ENCODE measurements around the gene CASZ1.

Gene CASZ1

DNA sequence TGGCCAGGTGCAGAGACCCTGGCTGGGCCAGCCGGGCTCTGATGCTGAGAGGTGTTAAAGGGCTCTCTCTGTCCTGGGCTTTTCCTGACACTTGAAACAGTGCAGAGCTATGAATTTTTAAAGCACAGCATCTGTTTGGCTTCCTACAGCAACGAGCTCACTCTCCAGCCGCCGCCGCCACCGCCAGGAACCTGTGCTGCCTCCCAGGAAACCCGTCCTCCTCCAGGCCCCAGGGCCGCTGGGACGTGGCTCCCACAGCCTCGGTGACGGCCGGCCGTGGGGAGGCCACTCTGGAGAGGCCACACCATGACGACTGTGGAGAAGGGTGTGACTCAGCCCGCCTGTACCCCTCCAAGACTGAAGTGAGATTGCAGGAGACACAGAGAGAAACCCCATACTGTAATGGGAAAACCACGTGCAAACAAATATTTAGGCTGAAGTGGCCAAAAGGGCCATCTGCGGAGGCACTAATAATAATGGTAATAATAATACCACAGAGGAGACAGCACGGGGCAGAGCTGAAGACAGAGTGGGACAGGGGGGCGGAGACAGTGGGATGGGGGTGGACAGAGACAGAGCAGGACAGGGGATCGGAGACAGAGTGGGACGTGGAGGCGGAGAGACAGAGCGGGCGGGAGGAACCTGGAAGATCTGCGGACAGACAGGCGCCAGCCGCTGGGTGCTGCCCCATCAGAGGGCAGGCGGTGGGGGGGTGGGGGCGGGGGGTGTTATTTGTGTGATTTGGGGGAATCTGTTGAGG lies 139.2 kb downstream of the CASZ1 start:
- DNase-seq (ENCODE audit: low read depth in 2 of 2, low spot score in 1 of 2) = no peak

DNA sequence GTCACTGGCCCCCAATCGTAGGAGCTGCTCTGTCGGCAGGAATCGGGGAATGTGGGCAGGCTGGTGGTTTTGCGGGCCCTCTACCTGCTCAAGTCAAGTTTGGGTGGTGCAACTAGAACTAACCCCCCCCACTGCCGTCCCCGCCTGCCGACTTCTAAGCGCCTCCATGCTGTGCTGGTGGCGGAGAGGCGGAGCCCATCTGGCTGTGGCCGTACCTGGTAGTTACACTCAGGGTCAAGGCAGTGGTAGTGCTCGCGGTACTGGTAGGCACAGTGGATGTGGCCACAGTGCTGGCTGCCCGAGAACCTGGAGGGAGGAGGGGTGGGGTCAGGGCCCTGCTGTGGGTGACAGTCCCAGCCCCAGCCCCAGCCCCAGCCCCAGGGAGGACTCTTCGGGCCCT lies 140.0 kb downstream of the CASZ1 start:
- no peak for DNase-seq (ENCODE audit: low read depth in 2 of 2, low spot score in 1 of 2)

DNA sequence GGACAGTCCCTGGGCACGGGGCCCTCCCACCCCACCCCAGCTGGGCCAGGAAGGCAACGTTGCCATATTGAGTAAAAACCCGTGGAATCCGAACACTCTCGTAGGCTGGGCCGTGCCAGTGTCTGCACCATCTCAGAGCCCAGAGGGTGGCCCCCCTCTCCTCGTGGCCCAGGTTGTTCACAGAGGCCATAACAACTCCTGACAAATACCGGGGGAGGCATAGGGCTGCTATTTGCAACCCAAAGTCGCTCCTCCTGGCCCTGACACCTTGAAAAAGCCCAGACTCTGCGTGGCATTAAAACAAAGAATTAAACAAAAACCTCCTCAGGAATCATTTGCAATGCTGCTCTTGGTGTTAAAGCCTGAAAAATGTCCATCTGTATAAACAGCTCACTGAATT lies 141.4 kb downstream of the CASZ1 start:
- no peak for DNase-seq (ENCODE audit: low read depth in 2 of 2, low spot score in 1 of 2)

DNA sequence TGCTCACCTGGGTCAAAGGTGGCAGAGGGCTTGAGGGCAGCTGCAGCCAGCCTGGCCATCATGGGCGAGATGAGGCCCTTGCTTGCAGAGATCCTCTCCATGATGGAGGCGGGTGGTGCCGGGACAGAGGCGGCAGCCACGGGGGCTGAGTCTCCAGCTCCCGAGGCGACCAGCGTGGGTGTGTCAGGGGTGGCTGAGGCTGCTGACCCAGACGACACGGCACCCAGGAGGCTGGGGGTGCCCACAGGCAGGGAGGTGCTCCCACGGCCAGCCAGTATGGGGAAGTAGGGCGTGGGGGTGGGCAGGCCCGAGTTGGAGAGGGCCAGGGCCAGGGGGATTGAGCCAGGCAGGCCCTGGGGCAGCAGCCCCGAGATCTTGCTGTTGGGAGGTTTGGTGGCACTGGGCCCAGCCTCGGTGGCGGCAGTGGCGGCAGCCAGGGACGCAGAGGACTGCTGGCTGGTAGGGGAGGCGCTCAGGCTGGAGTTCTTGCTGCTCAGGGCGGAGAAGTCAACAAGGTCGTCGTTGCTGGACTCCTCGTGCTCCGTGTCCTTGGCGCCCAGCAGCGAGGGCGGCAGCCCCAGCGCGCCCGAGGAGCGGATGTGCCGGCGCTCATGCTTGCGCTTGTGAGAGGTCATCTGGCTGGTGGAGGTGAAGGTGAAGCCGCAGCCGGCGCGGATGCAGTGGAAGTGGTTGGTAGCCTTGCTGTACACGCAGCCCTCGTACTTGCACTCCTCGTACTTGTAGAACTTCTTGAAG lies 142.9 kb downstream of the CASZ1 start:
- DNase-seq (ENCODE audit: low read depth in 2 of 2, low spot score in 1 of 2) = no peak

DNA sequence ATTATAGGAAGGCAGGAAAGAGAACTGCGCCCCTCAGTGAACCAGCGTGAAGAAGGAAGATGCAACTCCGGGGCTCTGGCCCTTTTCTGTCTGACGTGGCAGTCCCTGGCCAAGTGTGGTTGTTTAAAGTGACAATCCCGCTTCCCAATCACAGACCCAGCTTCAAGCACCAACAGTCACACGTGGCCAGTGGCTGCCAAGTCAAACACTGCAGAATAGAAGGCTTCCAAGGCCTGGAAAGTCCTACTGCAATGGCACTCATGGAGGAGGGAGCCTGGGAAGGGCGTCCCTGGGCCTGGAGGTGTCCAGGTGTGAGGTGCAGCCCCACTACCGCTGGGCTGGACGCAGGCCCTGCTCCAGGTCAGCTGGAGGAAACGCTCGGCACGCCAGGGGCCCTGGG lies 143.8 kb downstream of the CASZ1 start:
- DNase-seq (ENCODE audit: low read depth in 2 of 2, low spot score in 1 of 2) = no peak

DNA sequence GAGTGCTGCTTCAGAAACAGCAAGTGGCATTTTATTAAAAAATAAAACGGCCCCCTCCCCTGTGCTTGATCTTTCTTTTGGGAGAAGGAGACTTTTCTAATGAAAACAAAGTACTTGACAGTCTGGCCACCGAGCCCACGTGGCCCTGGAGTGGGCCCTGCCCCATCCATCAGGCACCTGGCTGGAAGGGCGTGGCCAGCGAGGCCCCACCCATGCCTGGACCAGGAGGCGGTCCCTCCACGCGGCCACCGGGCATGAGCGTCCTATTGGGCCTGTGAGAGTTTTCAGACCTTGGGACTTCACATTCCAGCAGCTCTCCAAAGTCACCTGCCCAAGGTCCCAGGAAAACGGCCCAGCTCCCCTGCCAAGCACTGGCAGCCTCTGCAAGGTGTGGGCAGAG lies 144.7 kb downstream of the CASZ1 start:
- no peak for DNase-seq (ENCODE audit: low read depth in 2 of 2, low spot score in 1 of 2)

DNA sequence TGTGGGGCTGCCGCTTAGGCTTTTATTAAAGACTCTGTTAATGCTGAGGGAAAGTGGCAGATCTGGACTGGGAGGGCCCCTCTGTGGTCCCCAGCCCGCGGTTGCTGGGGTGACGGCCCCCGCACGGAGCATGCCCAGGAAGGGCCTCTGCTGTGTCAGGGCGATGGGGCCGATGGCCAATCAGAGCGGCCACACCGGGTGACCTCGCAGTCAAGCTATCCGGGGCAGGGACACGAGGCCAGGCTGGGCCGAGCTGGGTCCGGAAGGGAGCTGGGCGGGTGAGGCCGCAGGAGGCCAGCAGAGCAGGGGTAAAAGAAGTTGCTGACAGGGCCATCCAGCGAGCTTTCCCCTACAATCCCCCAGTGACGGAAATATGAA lies 145.1 kb downstream of the CASZ1 start:
- DNase-seq (ENCODE audit: low read depth in 2 of 2, low spot score in 1 of 2) = no peak

DNA sequence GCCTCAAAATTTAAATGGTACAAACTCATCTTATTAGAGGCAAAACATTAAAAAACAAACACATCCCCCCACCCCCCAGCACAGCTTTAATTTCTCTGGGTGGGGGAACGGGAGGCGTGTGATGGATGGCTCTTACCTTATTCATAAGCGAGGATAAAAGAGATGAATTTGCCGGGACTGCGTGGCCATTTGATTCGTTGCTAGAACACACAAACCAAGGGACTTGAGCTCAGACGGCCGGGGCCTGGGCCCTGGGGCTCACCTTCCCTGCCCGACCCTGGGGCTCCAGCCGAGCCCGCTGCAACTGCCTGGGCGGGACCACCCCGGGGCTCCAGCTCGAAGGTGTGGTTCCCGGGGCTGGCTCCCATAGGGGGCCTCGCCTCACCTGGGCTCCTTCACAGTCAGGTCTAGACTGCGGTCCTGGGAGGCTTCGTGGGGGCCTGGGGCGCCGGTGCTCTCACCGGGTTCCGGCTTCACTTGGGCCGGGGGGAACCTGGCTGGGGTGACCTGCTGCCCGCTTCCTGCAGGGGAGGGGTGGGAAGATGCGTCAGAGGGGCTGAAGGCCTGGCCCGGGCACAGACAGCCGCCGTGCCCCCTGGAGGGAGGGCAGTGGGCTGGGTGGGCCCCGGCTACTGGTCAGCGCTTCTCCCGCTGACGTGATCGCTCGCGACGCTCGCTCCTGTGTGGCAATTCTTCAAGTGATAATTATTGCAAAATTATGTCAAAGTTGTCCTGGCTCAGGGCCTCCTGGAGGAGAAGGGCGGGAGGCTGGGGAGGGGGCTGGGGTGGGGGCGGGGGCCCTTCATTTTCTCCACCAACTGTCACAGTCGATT lies 145.7 kb downstream of the CASZ1 start:
- DNase-seq (ENCODE audit: low read depth in 2 of 2, low spot score in 1 of 2) = no peak

DNA sequence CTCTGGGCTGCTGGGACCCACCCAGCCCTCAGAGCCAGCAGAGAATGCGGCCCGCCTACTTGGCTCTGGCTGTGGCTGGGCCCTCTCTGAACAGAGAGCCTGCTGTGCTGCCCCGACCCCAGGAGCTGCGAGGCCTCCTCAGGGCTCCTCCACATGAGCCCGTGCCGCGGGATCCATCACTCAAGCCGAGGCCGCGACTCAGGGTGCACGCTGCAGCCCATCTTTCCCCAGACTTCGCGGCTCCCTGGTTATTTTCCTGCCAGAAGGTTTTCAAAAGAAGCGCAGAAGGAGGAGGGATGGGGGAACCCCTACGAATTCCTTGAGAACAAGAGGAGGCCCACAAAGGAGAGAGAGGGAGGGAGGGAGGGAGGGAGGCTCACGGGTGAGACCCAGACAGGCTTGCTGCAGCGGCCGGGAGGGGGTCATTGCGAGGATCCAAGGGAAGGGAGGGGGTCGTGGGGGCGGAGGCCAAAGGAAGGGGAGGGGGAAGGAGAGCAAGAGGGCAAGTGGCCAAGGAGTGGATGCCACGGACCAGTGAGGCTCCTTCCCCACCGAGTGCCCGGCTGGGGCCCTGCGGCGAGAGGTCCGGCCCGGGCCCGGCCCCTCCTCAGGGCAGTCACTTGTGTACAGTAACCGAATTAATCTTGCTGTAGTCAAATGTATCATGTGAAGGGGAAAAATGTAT lies 146.8 kb downstream of the CASZ1 start:
- DNase-seq (ENCODE audit: low read depth in 2 of 2, low spot score in 1 of 2) = no peak

DNA sequence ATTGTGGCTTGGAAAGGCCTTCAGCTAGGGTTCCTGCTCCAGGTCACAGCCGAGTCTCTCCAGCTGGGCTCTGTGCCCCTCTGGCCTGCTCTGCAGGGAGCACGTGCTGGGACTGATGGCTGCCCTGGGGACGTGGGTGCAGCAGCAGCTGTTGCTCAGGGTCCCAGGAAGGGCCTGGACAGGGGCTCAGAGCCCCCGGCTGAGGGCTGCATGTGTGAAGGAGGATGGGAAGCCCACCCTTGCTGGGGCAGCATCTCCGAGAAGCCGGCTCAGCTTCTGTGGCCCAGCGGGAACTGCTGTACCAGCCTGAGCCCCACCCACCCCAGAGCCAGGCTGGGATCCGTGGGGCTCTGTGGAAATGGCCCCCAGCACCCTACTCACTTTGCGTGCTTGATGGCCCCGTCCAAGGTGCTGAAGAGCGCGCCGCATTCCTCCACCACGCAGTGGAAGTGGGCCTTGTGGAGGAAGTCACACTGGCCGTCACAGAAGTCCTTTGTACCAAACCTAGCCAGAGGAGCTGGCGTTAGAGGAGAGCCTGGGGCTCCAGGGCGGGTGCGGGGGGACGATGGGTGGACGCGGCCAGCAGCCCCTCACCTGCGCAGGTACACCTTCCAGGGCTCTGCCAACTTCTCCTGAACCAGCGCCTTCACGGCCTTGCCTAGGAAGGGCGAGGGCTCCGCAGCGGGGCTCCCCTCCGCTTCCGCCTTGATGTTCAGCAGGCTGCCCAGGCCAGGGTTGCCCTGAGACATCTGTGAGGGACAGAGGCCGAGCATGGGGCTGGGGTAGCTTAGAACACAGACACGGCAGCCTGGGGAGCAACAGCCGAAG lies 147.5 kb downstream of the CASZ1 start:
- DNase-seq (ENCODE audit: low read depth in 2 of 2, low spot score in 1 of 2) = no peak

DNA sequence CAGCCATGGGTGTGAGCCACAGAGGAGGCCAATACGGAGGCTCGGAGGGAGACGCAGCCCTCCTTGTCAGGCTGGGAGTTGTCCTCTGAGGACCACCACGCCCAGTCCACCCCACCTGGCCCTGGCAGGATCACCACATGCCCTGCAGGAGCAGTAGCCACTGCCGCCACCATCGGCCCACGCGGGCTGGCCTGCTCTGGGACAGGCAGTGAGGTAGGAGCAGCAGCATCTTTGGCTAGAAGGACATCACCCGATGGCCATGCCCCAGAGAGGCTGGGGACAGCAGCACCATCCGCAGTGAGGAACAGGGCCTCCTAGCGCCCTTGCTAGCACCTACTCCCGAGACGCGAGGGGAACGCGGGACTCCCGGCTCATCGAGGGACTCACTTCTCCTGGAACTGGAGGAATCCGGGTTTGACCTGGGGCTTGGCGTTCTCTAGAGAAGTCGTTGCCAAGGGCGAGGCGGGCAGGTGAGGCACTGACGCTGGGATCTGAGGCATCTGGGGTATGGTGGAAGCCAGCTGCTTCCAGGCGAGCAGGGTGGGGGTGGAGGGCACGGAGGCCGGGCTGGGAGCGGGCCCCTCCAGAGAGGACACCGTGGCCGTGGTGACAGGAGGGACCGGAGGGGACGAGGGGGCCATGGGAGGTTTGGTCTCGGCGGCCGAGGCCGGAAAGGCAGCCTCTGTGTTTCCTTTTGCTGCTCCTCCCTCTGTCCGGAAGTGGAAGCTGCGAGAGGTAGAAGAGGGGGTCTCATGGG lies 148.9 kb downstream of the CASZ1 start:
- DNase-seq (ENCODE audit: low read depth in 2 of 2, low spot score in 1 of 2) = no peak

DNA sequence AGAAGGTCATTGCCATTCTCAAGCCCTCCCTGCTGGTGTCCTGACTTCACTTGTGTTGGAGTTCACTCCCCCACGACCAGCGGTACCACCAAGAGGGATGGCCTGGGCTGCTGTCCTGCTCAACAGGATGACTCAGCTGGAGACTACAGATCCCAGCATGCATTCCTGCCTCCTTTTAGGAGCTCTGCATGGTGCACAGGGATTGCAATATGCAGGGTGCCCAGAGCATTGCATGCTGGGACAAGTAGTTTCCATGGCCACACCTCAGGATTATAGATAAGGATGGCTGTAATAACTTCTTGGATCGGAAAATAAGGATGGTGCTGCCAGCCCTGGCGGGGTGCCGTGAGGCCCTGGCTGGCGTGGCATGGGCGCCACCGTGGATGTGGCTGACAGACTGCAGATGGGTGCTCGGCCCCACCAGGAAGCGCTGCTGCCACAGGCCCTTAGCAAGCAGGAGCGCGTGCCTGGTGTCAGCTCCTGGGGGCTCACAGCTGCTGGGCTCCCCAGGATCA lies 150.0 kb downstream of the CASZ1 start:
- DNase-seq (ENCODE audit: low read depth in 2 of 2, low spot score in 1 of 2) = no peak

DNA sequence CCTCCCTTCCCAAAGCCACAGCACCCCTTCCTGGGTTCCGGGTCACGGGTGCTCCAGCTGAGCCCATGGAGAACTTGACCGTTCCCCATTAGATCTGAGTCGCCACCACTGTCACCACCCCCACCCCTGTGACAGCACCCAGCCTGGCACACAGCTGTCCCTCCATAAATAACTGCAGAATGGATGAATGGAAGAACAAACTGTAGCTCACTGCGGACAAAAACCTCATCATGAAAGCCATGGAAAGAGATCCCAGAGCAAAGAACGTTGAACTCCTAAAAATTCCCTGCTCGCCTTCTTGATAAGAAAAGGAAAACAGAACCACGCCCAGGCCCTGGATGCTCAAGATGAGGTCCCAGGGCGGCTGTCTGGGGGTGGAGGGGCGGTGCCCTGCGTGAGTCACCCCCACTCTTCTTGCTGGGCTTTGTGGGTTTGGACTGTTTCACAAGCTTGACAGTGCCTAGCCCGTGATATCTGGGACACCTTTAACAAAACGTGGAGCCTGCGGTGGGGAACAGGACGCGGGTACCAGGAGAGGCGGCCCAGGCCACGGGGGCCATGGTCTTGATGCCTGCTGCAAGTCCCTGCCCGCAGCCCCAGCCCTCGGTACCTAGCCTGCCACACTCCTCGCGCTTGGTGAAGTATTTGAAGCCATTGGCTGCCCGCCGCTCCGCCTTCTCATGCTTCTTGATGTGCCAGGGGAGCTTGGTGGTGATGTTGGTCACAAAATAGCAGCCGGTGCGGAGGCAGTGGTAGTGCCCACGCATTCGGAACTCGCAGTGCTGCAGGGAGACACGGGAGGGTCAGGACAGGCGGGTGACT lies 151.9 kb downstream of the CASZ1 start:
- DNase-seq (ENCODE audit: low read depth in 2 of 2, low spot score in 1 of 2) = no peak

DNA sequence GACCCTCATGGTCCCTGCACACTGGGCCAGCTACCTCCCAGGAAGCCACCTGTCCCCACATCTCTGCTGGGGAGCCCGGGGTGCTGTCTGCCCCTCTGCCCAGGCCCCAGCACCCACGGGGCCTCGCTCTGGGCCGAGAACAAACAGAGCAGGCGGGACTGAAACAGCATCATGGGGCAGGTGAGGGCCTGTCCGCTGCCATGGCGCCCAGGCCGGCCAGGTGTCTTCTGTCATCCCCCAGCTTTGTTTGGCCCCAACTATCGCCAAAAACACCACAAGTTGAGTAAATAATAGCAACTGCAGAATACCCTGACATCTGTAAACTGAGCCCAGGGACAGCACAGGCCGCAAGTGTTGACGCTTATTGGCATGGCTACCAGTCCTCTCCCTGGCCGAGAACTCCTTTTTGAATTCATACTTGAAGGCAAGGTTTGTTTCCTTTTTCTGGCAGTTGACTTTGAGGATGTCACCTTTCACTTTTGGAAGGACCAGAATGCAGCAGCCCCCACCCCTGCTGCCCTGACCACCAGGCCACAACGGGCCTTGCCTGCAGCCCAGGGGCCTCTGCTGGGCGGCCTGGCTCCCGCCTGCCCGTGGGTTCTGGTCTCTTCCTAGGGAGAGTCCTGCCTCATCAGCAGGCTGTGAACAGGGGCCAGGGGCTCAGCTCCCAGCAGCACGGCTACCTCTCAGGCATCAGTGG lies 152.7 kb downstream of the CASZ1 start:
- DNase-seq (ENCODE audit: low read depth in 2 of 2, low spot score in 1 of 2) = no peak

DNA sequence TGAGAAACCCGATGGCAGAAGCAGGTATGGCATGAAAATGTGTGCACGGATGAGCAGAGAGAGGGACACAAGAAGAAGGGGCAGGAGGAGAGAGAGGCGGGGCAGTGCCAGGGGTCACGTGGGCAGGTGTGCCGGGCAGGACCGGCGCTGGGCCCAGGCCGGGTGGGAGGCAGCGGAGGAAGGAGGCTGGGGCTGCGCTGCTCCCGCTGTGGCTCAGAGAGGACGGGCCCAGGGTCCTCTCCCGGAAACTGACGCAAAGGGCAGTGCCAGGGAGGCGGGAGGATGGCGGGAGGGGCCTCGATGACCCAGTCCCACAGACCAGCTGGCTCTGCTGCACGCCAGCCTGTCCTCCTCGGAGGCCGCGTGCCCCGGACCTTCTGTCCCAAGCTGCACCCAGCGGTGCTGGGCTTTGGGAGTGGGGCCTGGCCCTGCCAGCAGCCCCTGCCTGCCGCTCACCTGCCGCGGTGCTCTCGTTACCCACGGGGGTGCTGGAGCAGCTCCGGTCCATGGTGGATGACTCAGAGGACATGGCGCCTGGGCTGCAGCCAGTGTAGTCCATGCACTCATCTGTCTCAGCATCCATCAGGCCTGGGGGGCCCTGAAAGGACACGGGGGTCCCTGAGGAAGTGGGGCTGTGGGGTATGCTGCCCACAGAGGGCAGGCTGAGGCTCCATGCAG lies 153.9 kb downstream of the CASZ1 start:
- no peak for DNase-seq (ENCODE audit: low read depth in 2 of 2, low spot score in 1 of 2)

DNA sequence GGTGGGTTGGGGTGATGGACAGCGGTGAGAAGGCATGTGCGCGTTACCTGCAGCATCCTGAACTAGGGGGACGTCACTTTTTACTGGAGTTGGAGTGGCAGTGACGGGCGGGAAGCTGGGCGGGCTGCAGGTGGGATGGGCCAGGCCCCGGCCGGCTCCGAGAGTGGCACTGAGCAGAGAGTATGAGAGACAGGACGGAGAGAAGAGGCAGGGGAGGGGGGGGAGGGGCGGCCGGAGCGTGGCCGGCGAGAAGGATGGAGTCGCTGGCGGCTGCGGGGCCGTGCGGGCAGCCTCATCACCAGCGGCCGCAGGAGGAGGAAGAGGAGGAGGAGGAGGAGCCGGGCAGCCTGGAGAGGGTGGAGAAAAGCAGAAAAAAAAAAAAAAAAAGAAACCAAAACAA lies 154.5 kb downstream of the CASZ1 start:
- DNase-seq (ENCODE audit: low read depth in 2 of 2, low spot score in 1 of 2) = no peak

DNA sequence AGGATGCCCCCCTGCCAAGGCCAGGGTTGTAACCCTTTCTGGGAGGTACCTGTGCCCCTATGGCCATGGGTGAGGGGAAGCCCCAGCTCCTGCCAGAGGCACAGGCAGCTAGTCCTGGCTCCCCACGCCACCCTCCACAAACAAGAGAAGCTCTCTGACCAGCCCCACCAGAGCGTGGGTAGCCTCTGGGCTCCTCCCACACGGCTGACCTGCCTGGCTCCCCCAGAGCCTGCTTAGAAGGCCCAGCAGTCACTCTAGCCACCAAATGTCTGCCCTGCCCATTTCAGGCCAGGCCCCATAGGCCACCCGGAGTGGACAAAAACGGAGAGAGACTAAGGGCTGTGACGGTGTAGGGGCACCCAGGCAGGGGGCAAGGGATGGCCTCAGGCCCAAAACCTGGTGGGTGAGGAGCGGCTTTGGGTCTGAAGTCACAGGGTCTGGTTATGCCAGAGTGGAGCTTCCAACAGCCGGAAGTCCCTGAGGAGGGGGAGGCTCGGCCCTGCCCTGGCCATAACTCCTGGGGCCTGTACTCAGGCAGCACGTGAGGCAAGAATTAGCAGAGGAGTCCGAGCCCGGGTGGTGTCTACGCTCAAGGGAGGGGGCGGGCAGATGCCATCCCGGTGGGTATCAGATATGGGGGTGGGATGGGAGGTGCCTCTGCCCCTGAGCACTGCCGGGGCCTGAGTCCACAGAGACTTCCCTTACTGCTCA lies 155.4 kb downstream of the CASZ1 start:
- no peak for DNase-seq (ENCODE audit: low read depth in 2 of 2, low spot score in 1 of 2)

Data from stimulated activated CD8-positive, alpha-beta memory T cell treated with anti-CD3 and anti-CD28 coated beads, Interleukin-4, amount 100 ng/mL, for 1 hour (primary cell).